Left ventricle myocardium inferior (tissue), 1 donor: Measurements from ENCODE around the gene MRPL53. TPM values are rescaled to one million over a fixed set of nuclear protein-coding genes. Genes with fewer than 3 reads are reported as not detected.

Experiments
- DNase-seq: peaks from one replicate; pipeline ENCODE4 v3.0.0-alpha.2; 2020
- H3K27ac ChIP-seq: fragments of 200-600 bp; replicated peaks from 2 replicates; pipeline ENCODE4 v1.8.0; 2021
- H3K27me3 ChIP-seq: fragments of 200-600 bp; 2 replicates; pipeline ENCODE4 v1.8.0; 2021; ENCODE audit warnings: low read depth
- H3K36me3 ChIP-seq: fragments of 200-600 bp; 2 replicates; pipeline ENCODE4 v1.8.0; 2021
- H3K4me1 ChIP-seq: fragments of 200-600 bp; 2 replicates; pipeline ENCODE4 v1.8.0; 2021
- H3K4me3 ChIP-seq: fragments of 200-600 bp; 2 replicates; pipeline ENCODE4 v1.8.0; 2021; ENCODE audit warnings: mild to moderate bottlenecking, moderate library complexity
- H3K9me3 ChIP-seq: fragments of 200-600 bp; replicated peaks from 2 replicates; pipeline ENCODE4 v1.8.0; 2021
- CTCF ChIP-seq: fragments of 200-600 bp; IDR thresholded peaks from 2 replicates; pipeline ENCODE4 v1.8.0; 2021; ENCODE audit warnings: antibody characterized with exemption, mild to moderate bottlenecking, borderline replicate concordance
- intact Hi-C: fragments of 100-400 bp; cut with micrococcal nuclease; formaldehyde crosslinking; loops from one replicate; pipeline ENCODE4 v1.11.0; 2022
- total RNA-seq: library from RNA; stranded (reverse); fragmentation: NEBNext Ultra II Directional; extraction: Animal tissue kit (Norgen Biotek cat#: 25700); gene quantifications from one replicate; pipeline ENCODE4 v1.2.1, GENCODE V29; 2021
- donor health status: DM: no; HTN: yes; CAD: no; lungs with severe emphysema.

Gene MRPL53
- total RNA-seq, 1 donor from 2014 or later, result 176 TPM

GRCh38 chr2:74438248-74438647, 34.2 kb downstream of the MRPL53 start:
- no peaks in the 10 kb centered on the region for H3K9me3 ChIP-seq
- DNase-seq, result no peak
- H3K27ac ChIP-seq, result peak overlapping the region; percentile 92
- H3K36me3 ChIP-seq, result no peaks in the 10 kb centered on the region
- intact Hi-C loops, result no loop called here
- H3K4me1 ChIP-seq, result peaks cover 57% of the 10 kb centered on the region
- no peak for TF ChIP-seq CTCF
- peak overlapping the region; percentile 73 for H3K4me3 ChIP-seq
- H3K27me3 ChIP-seq, result peaks cover 6% of the 10 kb centered on the region

DNA sequence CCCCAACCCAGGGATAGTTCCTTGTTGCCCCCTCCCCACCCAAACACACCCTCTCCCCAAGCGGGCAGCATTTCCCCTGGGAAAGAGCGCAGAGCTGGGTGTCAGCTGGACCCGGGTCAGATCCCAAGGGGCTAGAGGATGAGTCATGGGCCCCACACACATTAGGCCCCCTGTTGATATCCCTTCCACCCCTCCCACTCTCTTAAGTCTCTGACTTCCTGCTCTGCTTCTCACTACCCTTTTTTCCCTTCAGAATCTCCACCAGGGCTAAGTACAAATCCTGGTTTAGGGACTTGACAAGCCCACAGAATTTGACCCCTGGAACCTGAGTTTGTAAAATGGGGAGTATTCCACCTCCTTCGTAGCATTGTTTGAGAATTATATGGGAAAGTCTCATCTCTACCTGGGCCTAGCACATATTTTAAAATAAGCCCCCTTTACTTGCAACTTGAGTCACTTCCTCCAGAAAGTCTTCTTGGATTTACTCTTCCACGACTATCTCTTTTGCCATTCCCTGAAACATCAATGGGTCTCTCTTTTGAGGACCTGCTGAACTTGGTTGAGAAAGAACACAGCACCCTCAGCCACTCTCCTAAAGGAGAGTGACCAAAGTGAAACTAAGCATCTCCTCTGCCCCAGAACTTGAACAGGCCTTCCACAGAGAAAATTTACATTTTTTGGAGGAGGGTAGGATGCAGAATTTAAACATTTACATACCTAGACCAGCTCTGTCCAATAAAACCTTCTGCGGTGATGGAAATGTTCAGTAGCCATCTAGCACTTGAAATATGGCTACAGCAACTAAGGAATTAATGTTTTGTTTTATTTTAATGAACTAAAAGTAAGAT, 35.4 kb downstream of the MRPL53 start:
- Histone ChIP-seq H3K4me1 (peaks cover 56% of the 10 kb centered on the region), H3K27ac (peak overlapping the region; percentile 55), H3K27me3 (no peaks in the 10 kb centered on the region), H3K36me3 (peaks cover 6% of the 10 kb centered on the region), H3K9me3 (no peaks in the 10 kb centered on the region), H3K4me3 (peak overlapping the region; percentile 73)
- TF ChIP-seq CTCF, result no peak
- DNase-seq, result no peak
- intact Hi-C loops, result no loop called here

DNA sequence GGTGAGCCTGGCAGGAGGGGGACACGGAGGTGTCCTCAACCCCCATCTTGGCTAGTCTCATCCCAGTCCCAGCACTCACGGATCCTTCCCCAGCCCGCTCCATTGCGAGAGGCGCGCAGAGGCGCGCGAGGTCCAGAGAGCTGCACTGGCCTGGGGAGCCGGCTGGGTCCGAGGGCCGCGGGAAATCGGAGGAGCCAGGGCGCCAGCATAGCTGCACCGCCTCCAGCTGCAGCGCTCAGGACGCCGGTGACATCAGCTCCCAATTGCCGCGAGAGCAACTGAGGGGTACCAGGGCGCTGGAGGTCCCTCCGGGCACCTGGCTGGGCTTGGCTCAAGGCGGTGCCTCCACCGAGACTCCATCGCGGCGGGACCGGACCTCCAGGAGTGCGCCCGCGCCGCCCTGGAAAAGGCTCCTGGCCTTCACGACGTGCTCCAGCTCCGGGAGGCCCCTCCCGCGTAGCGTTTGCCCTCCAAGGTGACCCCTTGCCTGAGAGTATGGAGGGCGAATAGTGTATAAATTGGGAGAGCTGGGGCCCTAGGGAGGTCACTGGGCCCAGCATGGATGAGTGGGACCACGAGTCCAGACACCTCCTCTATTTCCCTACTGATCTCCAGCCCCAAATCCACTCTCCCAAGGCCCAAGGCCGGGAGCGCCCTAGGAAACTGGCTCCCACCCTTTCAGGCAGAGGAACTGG, 36.2 kb downstream of the MRPL53 start:
- peak overlapping the region; percentile 55 for H3K27ac ChIP-seq
- intact Hi-C loops, result no loop called here

DNA sequence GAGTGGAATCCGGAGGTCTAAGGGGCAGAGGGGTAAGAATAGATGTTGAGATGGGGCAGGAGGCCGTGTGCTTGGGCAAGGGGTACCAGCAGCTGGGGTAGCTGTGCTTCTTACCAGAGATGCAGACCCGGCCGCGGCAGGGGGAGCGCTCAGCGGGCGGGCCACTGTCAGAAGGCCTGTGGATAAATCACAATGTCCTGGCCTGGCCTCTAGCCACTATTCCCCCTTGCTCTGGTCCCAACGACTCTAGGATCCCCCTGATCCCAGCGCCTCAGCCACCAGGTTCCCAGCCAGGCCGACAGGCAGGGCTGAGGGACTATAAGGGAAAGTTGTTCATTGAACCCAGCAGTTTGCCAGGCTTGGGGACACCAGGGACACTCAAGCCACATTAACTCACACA, 42.0 kb downstream of the MRPL53 start:
- intact Hi-C loops, result no loop called here
- no peak for TF ChIP-seq CTCF
- peaks cover 69% of the 10 kb centered on the region for H3K36me3 ChIP-seq

More for the DNA sequence above, 36.2 kb downstream of the MRPL53 start:
- Histone ChIP-seq H3K4me3 (peak overlapping the region; percentile 49), H3K4me1 (peaks cover 48% of the 10 kb centered on the region), H3K36me3 (peaks cover 12% of the 10 kb centered on the region), H3K27me3 (no peaks in the 10 kb centered on the region), H3K9me3 (no peaks in the 10 kb centered on the region)
- no peak for DNase-seq
- no peak for TF ChIP-seq CTCF

DNA sequence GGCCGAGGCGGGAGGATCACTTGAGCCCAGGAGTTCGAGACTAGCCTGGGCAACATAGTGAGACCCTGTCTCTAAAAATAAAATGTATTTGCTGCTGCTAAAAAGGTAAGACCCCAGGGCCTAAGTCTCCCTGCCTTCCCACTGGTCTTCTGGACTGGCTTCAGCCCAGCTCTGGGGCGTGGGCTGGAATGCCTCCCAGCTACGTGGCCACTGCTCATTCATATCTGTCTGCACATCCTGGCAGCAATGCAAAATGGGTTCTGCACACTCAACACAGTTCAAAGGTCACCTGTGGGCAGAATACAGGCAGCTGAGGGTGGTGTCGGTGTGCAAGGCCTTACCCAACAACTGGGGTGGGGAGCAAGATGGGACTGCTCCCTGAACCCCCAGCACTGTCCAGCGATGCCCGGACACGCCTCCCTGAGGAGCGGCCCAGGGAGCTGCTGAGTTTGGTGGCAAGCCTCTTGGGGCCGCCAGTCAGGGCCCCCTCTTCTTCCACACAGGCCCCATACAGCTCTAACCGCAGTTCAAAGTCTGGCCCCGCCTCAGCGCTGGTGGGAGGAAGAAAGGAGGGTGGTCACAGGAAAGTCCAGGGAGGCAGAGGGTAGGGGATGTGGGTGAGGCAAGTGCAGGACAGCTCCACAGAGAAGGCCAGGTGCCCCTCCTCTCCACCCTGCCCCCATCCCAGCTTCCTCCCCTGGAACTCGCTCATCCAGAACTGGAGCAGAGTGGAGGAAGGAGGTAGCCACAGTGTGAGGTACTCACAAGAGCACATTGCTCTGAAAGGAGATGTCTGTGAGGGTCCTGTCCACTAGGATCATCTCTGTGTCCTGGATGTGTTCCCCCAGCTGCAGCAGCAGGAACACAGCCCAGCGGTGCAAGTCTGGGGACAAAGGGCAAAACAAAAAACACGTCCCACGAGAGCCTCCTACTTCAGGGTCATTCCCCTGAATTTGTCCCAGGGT, 42.7 kb downstream of the MRPL53 start:
- no peak for DNase-seq
- H3K27me3 ChIP-seq, result no peaks in the 10 kb centered on the region
- intact Hi-C loops, result no loop called here
- peaks cover 75% of the 10 kb centered on the region for H3K36me3 ChIP-seq
- H3K9me3 ChIP-seq, result no peaks in the 10 kb centered on the region
- no peak for TF ChIP-seq CTCF
- no peaks in the 10 kb centered on the region for H3K4me1 ChIP-seq
- no peak overlapping the region for H3K4me3 ChIP-seq
- no peak overlapping the region for H3K27ac ChIP-seq

More for the DNA sequence above, 42.0 kb downstream of the MRPL53 start:
- Histone ChIP-seq H3K4me1 (no peaks in the 10 kb centered on the region), H3K27ac (no peak overlapping the region), H3K9me3 (no peaks in the 10 kb centered on the region), H3K27me3 (no peaks in the 10 kb centered on the region), H3K4me3 (no peak overlapping the region)
- DNase-seq, result no peak
